GM23248 (cell line): ENCODE measurements around the gene CCDC69.

ENCODE experiments used
- EZH2 ChIP-seq: fragments of 200-600 bp; sonication (generic); IDR thresholded peaks from 2 replicates; pipeline ENCODE4 v1.6.1; 2018; ENCODE audit warnings: antibody characterized with exemption, mild to moderate bottlenecking; ENCODE audit not compliant: insufficient read depth, poor library complexity, severe bottlenecking
- EZH2phosphoT487 ChIP-seq: fragments of 200-600 bp; sonication (generic); IDR thresholded peaks from 2 replicates; pipeline ENCODE4 v1.6.1; 2018; ENCODE audit warnings: antibody characterized with exemption, moderate library complexity, mild to moderate bottlenecking, low read depth; ENCODE audit not compliant: insufficient read depth

DNA sequence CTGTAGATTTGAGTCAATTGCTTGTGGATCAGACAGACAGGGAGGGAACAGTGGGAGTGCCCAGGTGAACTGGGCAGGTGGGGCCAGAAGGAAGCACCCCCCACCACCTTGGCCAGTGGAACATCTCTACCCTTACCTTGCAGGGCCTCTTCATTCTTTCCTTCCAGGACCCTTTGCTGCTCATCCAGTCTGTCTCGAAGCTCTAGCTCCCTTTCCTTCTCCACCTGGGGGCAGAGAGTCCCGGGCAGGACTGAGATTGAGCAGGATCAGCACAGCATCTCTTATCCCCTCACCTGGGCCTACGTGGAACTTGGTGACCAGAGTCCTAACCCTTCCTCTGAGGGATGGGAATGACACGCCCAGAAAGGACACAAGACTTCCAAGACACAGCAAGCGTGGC, 25.0 kb downstream of the CCDC69 start:
- TF ChIP-seq EZH2 (no peak), EZH2phosphoT487 (no peak)
